Measurements from ENCODE around the gene MED8. TPM values are rescaled to one million over a fixed set of nuclear protein-coding genes. Genes with fewer than 3 reads are reported as not detected.
A peak's percentile ranks its signal among the peaks of the same experiment; 100 is the strongest.

The MED8 gene
- total and polyA plus RNA-seq, 2 of the 13 experiments (the other 11 are each of a cell fraction or from before 2014, with no cell fraction given): 16.9 to 77.4 TPM

DNA sequence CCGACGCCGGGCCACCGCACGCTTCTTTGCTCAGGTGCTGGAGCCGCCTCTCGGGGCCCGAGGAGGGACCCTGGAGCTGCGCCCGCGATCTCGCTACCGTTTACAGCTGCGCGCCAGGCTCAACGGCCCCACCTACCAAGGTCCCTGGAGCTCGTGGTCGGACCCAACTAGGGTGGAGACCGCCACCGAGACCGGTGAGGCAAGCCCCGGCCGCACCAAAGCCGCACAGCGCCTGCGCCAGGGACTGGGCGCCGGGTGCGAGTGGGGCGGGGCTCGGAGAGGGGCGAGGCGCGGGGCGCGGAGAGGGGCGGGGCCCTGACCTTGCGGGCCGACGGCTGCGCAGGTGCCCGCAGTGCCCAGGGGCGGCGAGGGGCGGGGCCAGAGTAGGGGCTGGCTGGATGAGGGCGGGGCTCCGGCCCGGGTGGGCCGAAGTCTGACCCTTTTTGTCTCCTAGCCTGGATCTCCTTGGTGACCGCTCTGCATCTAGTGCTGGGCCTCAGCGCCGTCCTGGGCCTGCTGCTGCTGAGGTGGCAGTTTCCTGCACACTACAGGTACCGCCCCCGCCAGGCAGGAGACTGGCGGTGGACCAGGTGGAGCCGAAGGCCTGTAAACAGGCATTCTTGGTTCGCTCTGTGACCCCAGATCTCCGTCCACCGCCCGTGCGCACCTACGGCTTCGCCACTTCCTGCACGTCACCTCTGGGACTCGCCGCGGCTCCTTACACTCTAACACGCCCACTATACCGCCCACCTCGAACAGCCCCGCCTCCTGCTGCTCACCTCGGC, 40.6 kb downstream of the MED8 start (continued):
- TF ChIP-seq, protein P1, sequence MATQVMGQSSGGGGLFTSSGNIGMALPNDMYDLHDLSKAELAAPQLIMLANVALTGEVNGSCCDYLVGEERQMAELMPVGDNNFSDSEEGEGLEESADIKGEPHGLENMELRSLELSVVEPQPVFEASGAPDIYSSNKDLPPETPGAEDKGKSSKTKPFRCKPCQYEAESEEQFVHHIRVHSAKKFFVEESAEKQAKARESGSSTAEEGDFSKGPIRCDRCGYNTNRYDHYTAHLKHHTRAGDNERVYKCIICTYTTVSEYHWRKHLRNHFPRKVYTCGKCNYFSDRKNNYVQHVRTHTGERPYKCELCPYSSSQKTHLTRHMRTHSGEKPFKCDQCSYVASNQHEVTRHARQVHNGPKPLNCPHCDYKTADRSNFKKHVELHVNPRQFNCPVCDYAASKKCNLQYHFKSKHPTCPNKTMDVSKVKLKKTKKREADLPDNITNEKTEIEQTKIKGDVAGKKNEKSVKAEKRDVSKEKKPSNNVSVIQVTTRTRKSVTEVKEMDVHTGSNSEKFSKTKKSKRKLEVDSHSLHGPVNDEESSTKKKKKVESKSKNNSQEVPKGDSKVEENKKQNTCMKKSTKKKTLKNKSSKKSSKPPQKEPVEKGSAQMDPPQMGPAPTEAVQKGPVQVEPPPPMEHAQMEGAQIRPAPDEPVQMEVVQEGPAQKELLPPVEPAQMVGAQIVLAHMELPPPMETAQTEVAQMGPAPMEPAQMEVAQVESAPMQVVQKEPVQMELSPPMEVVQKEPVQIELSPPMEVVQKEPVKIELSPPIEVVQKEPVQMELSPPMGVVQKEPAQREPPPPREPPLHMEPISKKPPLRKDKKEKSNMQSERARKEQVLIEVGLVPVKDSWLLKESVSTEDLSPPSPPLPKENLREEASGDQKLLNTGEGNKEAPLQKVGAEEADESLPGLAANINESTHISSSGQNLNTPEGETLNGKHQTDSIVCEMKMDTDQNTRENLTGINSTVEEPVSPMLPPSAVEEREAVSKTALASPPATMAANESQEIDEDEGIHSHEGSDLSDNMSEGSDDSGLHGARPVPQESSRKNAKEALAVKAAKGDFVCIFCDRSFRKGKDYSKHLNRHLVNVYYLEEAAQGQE (IDR thresholded peaks at IDR 0.05; ENCODE audit: borderline replicate concordance in 1 of 2, low read depth in 1 of 2, low read length in 2 of 2): no peak
- TF ChIP-seq ZNF672 (CRISPR knock-in tag; IDR thresholded peaks at IDR 0.05): no peak
- TF ChIP-seq, protein P2, sequence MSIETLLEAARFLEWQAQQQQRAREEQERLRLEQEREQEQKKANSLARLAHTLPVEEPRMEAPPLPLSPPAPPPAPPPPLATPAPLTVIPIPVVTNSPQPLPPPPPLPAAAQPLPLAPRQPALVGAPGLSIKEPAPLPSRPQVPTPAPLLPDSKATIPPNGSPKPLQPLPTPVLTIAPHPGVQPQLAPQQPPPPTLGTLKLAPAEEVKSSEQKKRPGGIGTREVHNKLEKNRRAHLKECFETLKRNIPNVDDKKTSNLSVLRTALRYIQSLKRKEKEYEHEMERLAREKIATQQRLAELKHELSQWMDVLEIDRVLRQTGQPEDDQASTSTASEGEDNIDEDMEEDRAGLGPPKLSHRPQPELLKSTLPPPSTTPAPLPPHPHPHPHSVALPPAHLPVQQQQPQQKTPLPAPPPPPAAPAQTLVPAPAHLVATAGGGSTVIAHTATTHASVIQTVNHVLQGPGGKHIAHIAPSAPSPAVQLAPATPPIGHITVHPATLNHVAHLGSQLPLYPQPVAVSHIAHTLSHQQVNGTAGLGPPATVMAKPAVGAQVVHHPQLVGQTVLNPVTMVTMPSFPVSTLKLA (IDR thresholded peaks at IDR 0.05): no peak
- 0 out of 2 replicates have a peak, but pooled peaks have one; percentile 51 for TF ChIP-seq ZNF570 (CRISPR knock-in tag; IDR thresholded peaks at IDR 0.05; ENCODE audit: borderline replicate concordance)
- peak; percentile 85 for TF ChIP-seq YEATS4 (CRISPR knock-in tag; IDR thresholded peaks at IDR 0.05; ENCODE audit: borderline replicate concordance)
- TF ChIP-seq, protein P3, sequence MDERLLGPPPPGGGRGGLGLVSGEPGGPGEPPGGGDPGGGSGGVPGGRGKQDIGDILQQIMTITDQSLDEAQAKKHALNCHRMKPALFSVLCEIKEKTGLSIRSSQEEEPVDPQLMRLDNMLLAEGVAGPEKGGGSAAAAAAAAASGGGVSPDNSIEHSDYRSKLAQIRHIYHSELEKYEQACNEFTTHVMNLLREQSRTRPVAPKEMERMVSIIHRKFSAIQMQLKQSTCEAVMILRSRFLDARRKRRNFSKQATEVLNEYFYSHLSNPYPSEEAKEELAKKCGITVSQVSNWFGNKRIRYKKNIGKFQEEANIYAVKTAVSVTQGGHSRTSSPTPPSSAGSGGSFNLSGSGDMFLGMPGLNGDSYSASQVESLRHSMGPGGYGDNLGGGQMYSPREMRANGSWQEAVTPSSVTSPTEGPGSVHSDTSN (CRISPR knock-in tag; IDR thresholded peaks at IDR 0.05): no peak
- no peak for TF ChIP-seq CCDC6 (CRISPR knock-in tag; IDR thresholded peaks at IDR 0.05)
- TF ChIP-seq MEF2D (CRISPR knock-in tag; IDR thresholded peaks at IDR 0.05): no peak; the same call in 1 of the 2 replicates
- no peak for TF ChIP-seq ZSCAN31 (CRISPR knock-in tag; IDR thresholded peaks at IDR 0.05; ENCODE audit: low read depth)
- peak; percentile 10; the same call in 1 of the 2 replicates for TF ChIP-seq ELF3 (CRISPR knock-in tag; IDR thresholded peaks at IDR 0.05)
- TF ChIP-seq, protein P4, sequence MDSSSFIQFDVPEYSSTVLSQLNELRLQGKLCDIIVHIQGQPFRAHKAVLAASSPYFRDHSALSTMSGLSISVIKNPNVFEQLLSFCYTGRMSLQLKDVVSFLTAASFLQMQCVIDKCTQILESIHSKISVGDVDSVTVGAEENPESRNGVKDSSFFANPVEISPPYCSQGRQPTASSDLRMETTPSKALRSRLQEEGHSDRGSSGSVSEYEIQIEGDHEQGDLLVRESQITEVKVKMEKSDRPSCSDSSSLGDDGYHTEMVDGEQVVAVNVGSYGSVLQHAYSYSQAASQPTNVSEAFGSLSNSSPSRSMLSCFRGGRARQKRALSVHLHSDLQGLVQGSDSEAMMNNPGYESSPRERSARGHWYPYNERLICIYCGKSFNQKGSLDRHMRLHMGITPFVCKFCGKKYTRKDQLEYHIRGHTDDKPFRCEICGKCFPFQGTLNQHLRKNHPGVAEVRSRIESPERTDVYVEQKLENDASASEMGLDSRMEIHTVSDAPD (CRISPR knock-in tag; IDR thresholded peaks at IDR 0.05): 0 out of 2 replicates have a peak, but pooled peaks have one; percentile 10

Measured in HepG2 (cell line).